Lower leg skin (tissue), 4 donors: Measurements from ENCODE around the gene CORO2A. TPM values are rescaled to one million over a fixed set of nuclear protein-coding genes. Genes with fewer than 3 reads are reported as not detected.

ENCODE experiments used
- DNase-seq, 2 donors: peaks; one replicate each; pipeline ENCODE4 v3.0.0-alpha.2; 2019; ENCODE audit warnings: low spot score in 2 of 2
- H3K4me3 ChIP-seq: fragments of 200-600 bp; sonication (generic); 2 replicates; pipeline ENCODE4 v1.5.1; 2017; ENCODE audit warnings: mild to moderate bottlenecking, low read depth; ENCODE audit not compliant: poor library complexity, severe bottlenecking
- POLR2A ChIP-seq, 2 donors: fragments of 450-650 bp; IDR thresholded peaks; one replicate each; pipeline ENCODE4 v1.6.1; 2016 to 2017; ENCODE audit warnings: antibody characterized with exemption in 2 of 2, mild to moderate bottlenecking in 1 of 2, moderate library complexity in 1 of 2
- WGBS, 2 donors: methylation state at CpG; one replicate each; pipeline ENCODE4 v1.1.5; 2018; 5-methylcytosine and 5-hydroxymethylcytosine counted together
- intact Hi-C: fragments of 100-400 bp; cut with DNase I; formaldehyde crosslinking; loops from one replicate; pipeline ENCODE4 v1.15.0; 2023; ENCODE audit warnings: low total_unique reads
- total RNA-seq, 4 donors: library from RNA; depleted of rRNA; stranded (reverse); fragments of >200 nt; gene quantifications; one replicate each; pipeline ENCODE4 v1.1.0, GENCODE V29; 2016
- TF ChIP-seq, protein P1 (sequence below), 3 donors: fragments of 450-650 bp; IDR thresholded peaks; one replicate each; pipeline ENCODE4 v1.5.1; 2016; ENCODE audit warnings: antibody characterized with exemption in 3 of 3, mild to moderate bottlenecking in 3 of 3, moderate library complexity in 2 of 3

Gene CORO2A
- total RNA-seq, 4 donors from 2014 or later: 20.8 to 31.4 (median 25.4) TPM

DNA sequence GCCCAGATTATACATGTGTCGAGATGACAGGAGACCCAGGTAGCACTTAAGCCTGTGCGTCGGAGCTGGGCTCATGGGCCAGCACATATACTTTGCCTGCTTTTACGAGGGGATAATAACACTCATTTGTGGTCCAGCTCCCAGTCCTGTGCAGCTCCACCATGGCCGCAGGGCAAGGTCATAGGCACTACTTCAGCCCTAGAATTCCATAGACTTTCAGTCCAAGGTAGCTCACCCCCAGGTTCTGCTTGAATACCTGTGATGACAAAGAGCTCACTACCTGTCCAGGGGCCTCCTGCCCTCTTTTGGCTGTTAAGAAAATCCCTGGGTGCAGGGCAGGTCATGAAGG is 1.7 kb downstream of the CORO2A start:
- DNase-seq: no peak
- H3K4me3 ChIP-seq: no peak overlapping the region
- intact Hi-C loops: no loop called here
- TF ChIP-seq POLR2A (IDR thresholded peaks at IDR 0.05): no peak
- TF ChIP-seq, protein P1, sequence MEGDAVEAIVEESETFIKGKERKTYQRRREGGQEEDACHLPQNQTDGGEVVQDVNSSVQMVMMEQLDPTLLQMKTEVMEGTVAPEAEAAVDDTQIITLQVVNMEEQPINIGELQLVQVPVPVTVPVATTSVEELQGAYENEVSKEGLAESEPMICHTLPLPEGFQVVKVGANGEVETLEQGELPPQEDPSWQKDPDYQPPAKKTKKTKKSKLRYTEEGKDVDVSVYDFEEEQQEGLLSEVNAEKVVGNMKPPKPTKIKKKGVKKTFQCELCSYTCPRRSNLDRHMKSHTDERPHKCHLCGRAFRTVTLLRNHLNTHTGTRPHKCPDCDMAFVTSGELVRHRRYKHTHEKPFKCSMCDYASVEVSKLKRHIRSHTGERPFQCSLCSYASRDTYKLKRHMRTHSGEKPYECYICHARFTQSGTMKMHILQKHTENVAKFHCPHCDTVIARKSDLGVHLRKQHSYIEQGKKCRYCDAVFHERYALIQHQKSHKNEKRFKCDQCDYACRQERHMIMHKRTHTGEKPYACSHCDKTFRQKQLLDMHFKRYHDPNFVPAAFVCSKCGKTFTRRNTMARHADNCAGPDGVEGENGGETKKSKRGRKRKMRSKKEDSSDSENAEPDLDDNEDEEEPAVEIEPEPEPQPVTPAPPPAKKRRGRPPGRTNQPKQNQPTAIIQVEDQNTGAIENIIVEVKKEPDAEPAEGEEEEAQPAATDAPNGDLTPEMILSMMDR (IDR thresholded peaks at IDR 0.05): no peak
- 68 to 75% methylated on average over 5 of the region's 5 CpGs for WGBS, 2 donors

- intact Hi-C loops: no loop called here
- 80% methylated on average over 6 of the region's 6 CpGs for WGBS, 2 donors
- no peak overlapping the region for H3K4me3 ChIP-seq
- no peak for DNase-seq
- no peak for TF ChIP-seq POLR2A (IDR thresholded peaks at IDR 0.05)
- TF ChIP-seq, protein P1 (IDR thresholded peaks at IDR 0.05): no peak
Measured at GRCh38 chr9:98189412-98189811, 3.0 kb downstream of the CORO2A start.

- TF ChIP-seq, protein P1 (IDR thresholded peaks at IDR 0.05): no peak
- TF ChIP-seq POLR2A (IDR thresholded peaks at IDR 0.05): no peak
- no peak for DNase-seq
- no peak overlapping the region for H3K4me3 ChIP-seq
- WGBS, 2 donors: 76 to 78% methylated on average over 5 of the region's 5 CpGs
- intact Hi-C loops: no loop called here
Measured at GRCh38 chr9:98187926-98188325, 4.5 kb downstream of the CORO2A start.

GRCh38 chr9:98186236-98186635 is 6.2 kb downstream of the CORO2A start:
- TF ChIP-seq, protein P1 (IDR thresholded peaks at IDR 0.05): no peak
- TF ChIP-seq POLR2A (IDR thresholded peaks at IDR 0.05): no peak
- no peak for DNase-seq
- 0 to 44% methylated on average over 1 of the region's 1 CpG for WGBS, 2 donors
- intact Hi-C loops: no loop called here
- H3K4me3 ChIP-seq: no peak overlapping the region

DNA sequence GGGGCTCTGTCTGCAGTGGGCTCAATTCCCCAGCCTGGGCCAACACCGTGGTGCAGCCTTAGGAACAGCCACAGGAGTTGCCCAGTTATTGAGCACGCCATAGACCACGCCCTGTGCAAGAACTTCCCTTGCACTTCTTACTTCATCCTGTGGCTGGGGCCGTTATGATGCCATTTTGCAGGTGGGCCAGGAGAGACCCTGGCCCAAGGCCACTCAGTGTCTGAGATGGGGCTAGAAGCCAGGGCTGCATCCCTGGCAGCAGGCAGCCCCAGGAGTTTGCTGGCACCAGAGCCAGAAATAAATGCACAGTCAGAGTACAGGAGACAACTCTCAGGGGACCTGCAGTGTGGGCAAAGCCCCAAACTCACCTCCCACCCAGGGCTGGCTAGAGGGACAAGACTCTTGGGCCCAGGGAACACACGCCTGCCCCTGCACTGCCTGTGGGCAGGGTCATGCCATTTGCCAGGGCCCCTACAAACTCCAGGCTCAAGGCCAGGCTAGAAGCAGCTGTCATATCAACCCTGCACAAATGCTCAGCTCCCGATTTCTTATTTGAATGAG is 6.7 kb downstream of the CORO2A start:
- no peak for DNase-seq
- WGBS, 2 donors: 41 to 49% methylated on average over 6 of the region's 6 CpGs
- intact Hi-C loops: no loop called here
- no peak overlapping the region for H3K4me3 ChIP-seq
- TF ChIP-seq POLR2A (IDR thresholded peaks at IDR 0.05): no peak
- TF ChIP-seq, protein P1 (IDR thresholded peaks at IDR 0.05): no peak

DNA sequence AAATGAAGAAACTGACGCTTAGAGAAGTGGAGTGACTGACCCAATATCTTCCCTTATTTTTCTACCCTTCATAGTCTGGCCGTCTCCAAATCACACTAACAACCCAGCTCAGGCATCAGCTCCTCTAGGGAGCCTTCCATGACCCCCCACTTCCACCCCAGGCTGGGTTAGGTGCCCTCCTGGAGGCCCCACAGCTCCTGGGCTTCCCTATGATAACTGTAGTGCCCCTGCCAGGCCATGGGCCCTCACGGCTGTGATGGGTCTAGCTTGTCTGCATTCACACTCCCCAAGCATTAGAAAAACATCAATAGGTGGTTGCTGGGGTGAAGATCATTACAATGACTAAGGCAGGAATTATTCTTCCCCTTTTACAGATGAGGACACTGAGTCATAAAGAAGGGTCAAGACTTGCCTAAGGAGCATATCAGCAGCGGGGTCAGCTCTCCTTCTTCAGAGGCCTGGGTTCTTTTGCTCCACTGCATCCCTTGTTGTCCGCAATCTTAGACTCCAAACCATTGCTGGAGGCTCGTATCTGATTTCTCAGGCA is 7.3 kb downstream of the CORO2A start:
- TF ChIP-seq, protein P1 (IDR thresholded peaks at IDR 0.05): no peak
- TF ChIP-seq POLR2A (IDR thresholded peaks at IDR 0.05): no peak
- intact Hi-C loops: no loop called here
- no peak overlapping the region for H3K4me3 ChIP-seq
- WGBS, 2 donors: 93 to 94% methylated on average over 6 of the region's 6 CpGs
- DNase-seq: no peak
